HepG2 (cell line): Measurements from ENCODE around the gene SUCLG1. TPM values are rescaled to one million over a fixed set of nuclear protein-coding genes. Genes with fewer than 3 reads are reported as not detected.

ENCODE experiments used
- AFF4 ChIP-seq: sonication (generic); formaldehyde crosslinking; IDR thresholded peaks from 2 replicates; pipeline ENCODE4 v1.4.0; 2020; ENCODE audit warnings: missing genetic modification reagents
- CBX5 ChIP-seq: sonication (generic); formaldehyde crosslinking; IDR thresholded peaks from 2 replicates; pipeline ENCODE4 v1.4.0; 2020; ENCODE audit warnings: missing genetic modification reagents, borderline replicate concordance
- CEBPB ChIP-seq: IDR thresholded peaks from 2 replicates; pipeline ENCODE4 v1.6.1; 2011; ENCODE audit warnings: low read depth, low read length, improper control_type of control experiment, borderline replicate concordance
- FOXM1 ChIP-seq: sonication (generic); formaldehyde crosslinking; IDR thresholded peaks from 2 replicates; pipeline ENCODE4 v1.5.0; 2020; ENCODE audit warnings: missing genetic modification reagents
- FUBP1 ChIP-seq: sonication (generic); formaldehyde crosslinking; IDR thresholded peaks from 2 replicates; pipeline ENCODE4 v1.5.1; 2020; ENCODE audit warnings: missing genetic modification reagents, mild to moderate bottlenecking, borderline replicate concordance
- GATA4 ChIP-seq: sonication (generic); IDR thresholded peaks from 2 replicates; pipeline ENCODE4 v1.6.1; 2016; ENCODE audit warnings: antibody characterized with exemption, low read depth, borderline replicate concordance
- HMG20A ChIP-seq: IDR thresholded peaks from 2 replicates; pipeline ENCODE4 v1.6.1; 2016; ENCODE audit warnings: borderline replicate concordance
- NCOA2 ChIP-seq: sonication (generic); formaldehyde crosslinking; IDR thresholded peaks from 2 replicates; pipeline ENCODE4 v1.8.0; 2022; ENCODE audit warnings: inconsistent platforms
- NFAT5 ChIP-seq: sonication (generic); formaldehyde crosslinking; IDR thresholded peaks from 2 replicates; pipeline ENCODE4 v1.4.0; 2020; ENCODE audit warnings: missing genetic modification reagents
- NFKB2 ChIP-seq: sonication (generic); formaldehyde crosslinking; IDR thresholded peaks from 2 replicates; pipeline ENCODE4 v1.4.0; 2020; ENCODE audit warnings: missing genetic modification reagents, borderline replicate concordance
- NPAS2 ChIP-seq: sonication (generic); formaldehyde crosslinking; IDR thresholded peaks from 2 replicates; pipeline ENCODE4 v1.8.0; 2022; ENCODE audit warnings: mild to moderate bottlenecking, missing genetic modification reagents, borderline replicate concordance
- RBFOX2 ChIP-seq: fragments of 200-400 bp; formaldehyde crosslinking; IDR thresholded peaks from 2 replicates; pipeline ENCODE4 v1.6.1; 2017; ENCODE audit warnings: low read depth, mild to moderate bottlenecking, low read length
- THAP7 ChIP-seq: sonication (generic); formaldehyde crosslinking; IDR thresholded peaks from 2 replicates; pipeline ENCODE4 v1.8.1; 2023; ENCODE audit warnings: mild to moderate bottlenecking, missing genetic modification reagents
- ZFP41 ChIP-seq: sonication (generic); formaldehyde crosslinking; IDR thresholded peaks from 2 replicates; pipeline ENCODE4 v1.4.0; 2020; ENCODE audit warnings: mild to moderate bottlenecking, missing genetic modification reagents, borderline replicate concordance
- ZNF143 ChIP-seq: sonication (generic); formaldehyde crosslinking; IDR thresholded peaks from 2 replicates; pipeline ENCODE4 v1.4.0; 2020; ENCODE audit warnings: missing genetic modification reagents
- ZNF274 ChIP-seq: sonication (generic); formaldehyde crosslinking; IDR thresholded peaks from 2 replicates; pipeline ENCODE4 v1.5.1; 2020; ENCODE audit warnings: mild to moderate bottlenecking, missing genetic modification reagents
- ZNF713 ChIP-seq: sonication (generic); formaldehyde crosslinking; IDR thresholded peaks from 2 replicates; pipeline ENCODE4 v1.4.0; 2020; ENCODE audit warnings: mild to moderate bottlenecking, missing genetic modification reagents
- polyA plus RNA-seq, 8 experiments: library from polyadenylated mRNA; depleted of rRNA in 3 of 8; stranded (reverse) in 7 of 8; unstranded in 1 of 8; fragments of >200 nt; fragmentation: Illumina TruSeq in 4 of 8; extraction: Trizol in 4 of 8; gene quantifications; 2 replicates each; pipeline versions ENCODE4 v1.2.1 to v1.2.3, GENCODE V29; 2011 to 2016; ENCODE audit warnings: low read depth in 4 of 8, missing spikeins in 1 of 8, mixed read lengths in 1 of 8; ENCODE audit not compliant: insufficient read depth in 1 of 8
- total RNA-seq, 5 experiments: library from RNA; depleted of rRNA; stranded (reverse); fragments of >200 nt; fragmentation: Illumina TruSeq; extraction: Trizol; gene quantifications; 2 replicates each; pipeline ENCODE4 v1.2.3, GENCODE V29; 2016; ENCODE audit warnings: low read depth in 1 of 5

The SUCLG1 gene
- total and polyA plus RNA-seq, 2 of the 13 experiments (the other 11 are each of a cell fraction or from before 2014, with no cell fraction given), result 58.7 to 121 TPM

- no peak for TF ChIP-seq AFF4 (CRISPR knock-in tag)
- TF ChIP-seq GATA4, result no peak
- peak; percentile 39; the same call in 1 of the 2 replicates for TF ChIP-seq NFAT5 (CRISPR knock-in tag)
- TF ChIP-seq HMG20A (CRISPR knock-in tag), result 0 out of 2 replicates have a peak, but pooled peaks have one; percentile 7
- TF ChIP-seq RBFOX2, result peak; percentile 93
- peak; percentile 96 for TF ChIP-seq ZNF143
- TF ChIP-seq ZNF274 (CRISPR knock-in tag), result peak; percentile 81; the same call in 1 of the 2 replicates
- peak; percentile 83 for TF ChIP-seq NFKB2
- no peak for TF ChIP-seq ZNF713 (CRISPR knock-in tag)
- TF ChIP-seq FUBP1, result no peak
- TF ChIP-seq ZFP41 (CRISPR knock-in tag), result no peak
- TF ChIP-seq FOXM1, result no peak
- TF ChIP-seq CEBPB, result no peak
- TF ChIP-seq THAP7 (CRISPR knock-in tag), result peak; percentile 22; the same call in 1 of the 2 replicates
- peak; percentile 22; the same call in 1 of the 2 replicates for TF ChIP-seq NCOA2 (CRISPR knock-in tag)
- no peak for TF ChIP-seq NPAS2 (CRISPR knock-in tag)
- no peak for TF ChIP-seq CBX5 (CRISPR knock-in tag)
Observed at GRCh38 chr2:84459018-84459943, at the start of gene SUCLG1 (continued).
